Caco-2 (cell line): Measurements from ENCODE around the gene CCDC188. TPM values are rescaled to one million over a fixed set of nuclear protein-coding genes. Genes with fewer than 3 reads are reported as not detected.

Source experiments
- Bru-seq: library from RNA; stranded (reverse); fragments of 400-500 nt; gene quantifications from one replicate; lab custom pipeline; 2021; lab: Mats Ljungman, UMichigan
- BruChase-seq, 2 experiments: library from RNA; stranded (reverse); fragments of 400-500 nt; gene quantifications; one replicate each; lab custom pipeline; 2021; lab: Mats Ljungman, UMichigan
- BruUV-seq: library from RNA; stranded (reverse); fragments of 400-500 nt; replicated peaks from 2 replicates; lab custom pipeline; 2021; lab: Mats Ljungman, UMichigan
- CTCF ChIA-PET: fragments of 300-600 bp; sonication (Branson Sonifier 250); formaldehyde crosslinking; loops from one replicate; lab custom pipeline; 2022; ENCODE audit warnings: antibody characterized with exemption; lab: Charles Lee
- POLR2A ChIA-PET: fragments of 300-600 bp; sonication (Branson Sonifier 250); formaldehyde crosslinking; loops from one replicate; lab custom pipeline; 2022; ENCODE audit warnings: antibody characterized with exemption; lab: Charles Lee
- DNase-seq, 2 experiments: peaks; one replicate each; pipeline versions ENCODE4 v3.0.0 to v3.0.0-alpha.2; 2020 to 2022
- H3K27me3 ChIP-seq: replicated peaks from 2 replicates; pipeline ENCODE4 v1.6.0; 2011; ENCODE audit warnings: low read length; ENCODE audit not compliant: control insufficient read depth, insufficient read depth
- H3K36me3 ChIP-seq: 2 replicates; pipeline ENCODE4 v1.5.1; 2011; ENCODE audit warnings: low read length; ENCODE audit not compliant: control insufficient read depth, insufficient read depth
- H3K4me1 ChIP-seq: fragments of 250-450 bp; sonication (Bioruptor Pico); 2 replicates; pipeline ENCODE4 v1.5.1; 2020; ENCODE audit warnings: mild to moderate bottlenecking
- H3K4me3 ChIP-seq: 2 replicates; pipeline ENCODE4 v1.5.1; 2011; ENCODE audit warnings: low read depth, mild to moderate bottlenecking, control low read depth, low read length
- H3K9me3 ChIP-seq: fragments of 250-450 bp; sonication (Bioruptor Pico); 2 replicates; pipeline ENCODE4 v1.5.1; 2020; ENCODE audit warnings: mild to moderate bottlenecking, moderate library complexity
- H3K27ac Mint-ChIP-seq: one replicate; pipeline ENCODE4 v1.8.0; 2022; ENCODE audit warnings: mixed read lengths; ENCODE audit not compliant: unreplicated experiment
- H3K27me3 Mint-ChIP-seq: one replicate; pipeline ENCODE4 v1.8.0; 2022; ENCODE audit warnings: mixed read lengths; ENCODE audit not compliant: insufficient read depth, unreplicated experiment
- H3K36me3 Mint-ChIP-seq: one replicate; pipeline ENCODE4 v1.8.0; 2022; ENCODE audit warnings: mild to moderate bottlenecking, mixed read lengths; ENCODE audit not compliant: insufficient read depth, unreplicated experiment
- H3K4me1 Mint-ChIP-seq: one replicate; pipeline ENCODE4 v1.8.0; 2022; ENCODE audit warnings: low read depth, mixed read lengths; ENCODE audit not compliant: unreplicated experiment
- H3K4me3 Mint-ChIP-seq: one replicate; pipeline ENCODE4 v1.8.0; 2022; ENCODE audit warnings: mild to moderate bottlenecking, moderate library complexity, mixed read lengths; ENCODE audit not compliant: unreplicated experiment
- H3K9me3 Mint-ChIP-seq: one replicate; pipeline ENCODE4 v1.8.0; 2022; ENCODE audit warnings: mixed read lengths; ENCODE audit not compliant: unreplicated experiment
- CTCF ChIP-seq, 2 experiments: fragments of 200-600 bp in 1 of 2; IDR thresholded peaks; 1 replicate in 1 of 2; 2 replicates in 1 of 2; pipeline versions ENCODE4 v1.5.1 to v1.8.0; 2011 to 2022; ENCODE audit warnings: antibody characterized with exemption in 1 of 2, control low read depth in 1 of 2, inconsistent platforms in 1 of 2, low read depth in 1 of 2, low read length in 1 of 2, mild to moderate bottlenecking in 1 of 2, moderate library complexity in 1 of 2; ENCODE audit not compliant: insufficient read depth in 1 of 2, severe bottlenecking in 1 of 2, unreplicated experiment in 1 of 2
- intact Hi-C: fragments of 100-400 bp; cut with micrococcal nuclease; formaldehyde crosslinking; loops from one replicate; pipeline ENCODE4 v1.10.0; 2022; ENCODE audit not compliant: unreplicated experiment
- long read RNA-seq: library from polyadenylated mRNA; stranded (forward); transcript quantifications from one replicate; pipeline ENCODE4 v2.0.0, GENCODE V29; 2022
- total RNA-seq: library from RNA; stranded (reverse); gene quantifications from 2 replicates; pipeline ENCODE4 v1.2.3, GENCODE V29; 2022

Gene CCDC188
- total RNA-seq = not detected in 2 replicates
- Bru-seq, nascent RNA = not detected
- BruChase-seq, experiment 1, labeled RNA remaining after a 2-hour chase = not detected
- not detected for BruChase-seq, experiment 2, labeled RNA remaining after a 6-hour chase
- long read RNA-seq = 0 reads

DNA sequence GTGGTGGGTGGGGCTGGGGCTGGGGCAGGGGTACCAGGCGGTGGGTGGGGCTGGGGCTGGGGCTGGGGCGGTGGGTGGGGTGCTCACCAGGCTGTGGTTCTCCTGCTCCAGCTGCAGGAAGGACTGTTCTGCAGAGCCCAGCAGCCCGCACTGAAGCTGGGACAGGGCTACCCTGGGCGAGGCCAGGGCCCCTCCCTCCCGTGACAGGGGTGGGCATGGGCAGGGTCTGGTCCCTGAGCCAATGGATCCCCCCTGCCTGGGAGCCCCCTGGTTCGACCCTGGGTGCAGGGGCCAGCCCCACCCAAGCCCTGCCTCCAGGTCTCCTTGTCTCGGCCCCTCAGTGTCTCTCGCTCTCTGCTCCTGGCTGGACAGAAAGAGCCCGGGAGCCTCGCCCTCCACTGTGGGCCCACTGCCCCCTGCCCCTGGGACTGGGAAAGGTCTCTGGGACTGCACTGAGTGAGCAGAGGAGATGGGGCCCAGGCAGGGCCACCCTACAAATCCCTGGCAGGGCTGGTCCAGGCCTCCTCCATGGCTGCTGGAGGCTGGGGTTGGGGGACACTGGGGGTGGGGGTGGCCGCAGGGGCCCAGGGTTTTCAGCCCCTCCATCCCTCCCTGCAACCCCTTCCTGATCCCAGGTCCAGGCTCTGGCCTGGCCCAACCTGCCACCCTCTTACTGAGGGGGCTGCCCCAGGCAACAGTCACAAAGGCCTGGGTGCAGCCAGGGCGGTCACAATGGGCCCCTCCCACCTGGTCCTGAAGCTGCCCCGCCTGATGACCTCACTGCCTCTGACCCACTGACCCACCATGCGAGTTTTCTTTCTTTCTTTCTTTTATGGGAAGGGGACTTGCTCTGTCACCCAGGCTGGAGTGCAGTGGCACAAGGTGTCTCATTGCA lies at the start of gene CCDC188:
Gene CCDC188, minus strand, starts transcription at position 675 of the 895 bp plus-strand sequence. Its CDS starts 69 bp downstream, at position 606.
- no peak within 1 kb of the TSS for H3K4me3 Mint-ChIP-seq
- intact Hi-C loops = no loop called here
- H3K4me1 Mint-ChIP-seq = no peaks in the 10 kb centered on the region
- no peak within 1 kb of the TSS for H3K4me3 ChIP-seq
- H3K27me3 ChIP-seq = no peaks in the 10 kb centered on the region
- CTCF ChIA-PET = interaction anchor here (0.7 kb wide), 1 partner anchor 44 kb away, joined by 3 read pairs; no protein-coding TSS in a partner anchor
- H3K4me1 ChIP-seq = no peaks in the 10 kb centered on the region
- no peaks in the 10 kb centered on the region for H3K27me3 Mint-ChIP-seq
- H3K36me3 Mint-ChIP-seq = no peaks in the 10 kb centered on the region
- POLR2A ChIA-PET = no interaction called here
- no TSS peak for BruUV-seq
- peak within 1 kb of the TSS; percentile 57 for H3K27ac Mint-ChIP-seq
- no peak for TF ChIP-seq CTCF (IDR thresholded peaks at IDR 0.05; ENCODE audit: insufficient read depth in 1 of 2, low read depth in 1 of 2, low read length in 1 of 2, severe bottlenecking in 1 of 2, unreplicated experiment in 1 of 2)
- H3K9me3 ChIP-seq = no peaks in the 10 kb centered on the region
- no peak for DNase-seq
- no peaks in the 10 kb centered on the region for H3K36me3 ChIP-seq
- H3K9me3 Mint-ChIP-seq = no peaks in the 10 kb centered on the region

DNA sequence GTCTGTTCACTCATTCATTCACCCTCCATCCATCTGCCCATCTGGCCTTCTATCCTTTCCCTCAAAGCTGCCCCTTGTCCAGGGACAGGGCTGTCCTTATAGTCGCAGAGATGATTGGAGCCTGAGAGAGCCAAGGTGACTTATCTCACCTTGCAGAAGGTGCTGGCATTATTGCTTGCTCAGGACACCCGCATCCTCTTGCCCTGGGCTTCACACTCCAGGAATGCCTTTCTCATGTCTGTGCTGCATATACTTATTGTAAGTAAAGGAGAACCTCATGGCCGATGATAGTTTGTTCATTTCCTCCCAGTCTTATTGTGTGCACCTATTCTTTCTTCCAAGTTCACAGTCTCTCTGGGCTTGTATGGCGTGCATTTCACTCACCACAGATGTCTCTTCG lies 49.1 kb upstream of the CCDC188 start:
- no peaks in the 10 kb centered on the region for H3K9me3 Mint-ChIP-seq
- Histone ChIP-seq H3K9me3 (no peaks in the 10 kb centered on the region), H3K27me3 (no peaks in the 10 kb centered on the region), H3K4me1 (peaks cover 21% of the 10 kb centered on the region), H3K36me3 (no peaks in the 10 kb centered on the region), H3K4me3 (no peak overlapping the region)
- H3K4me1 Mint-ChIP-seq = peaks cover 13% of the 10 kb centered on the region
- no peaks in the 10 kb centered on the region for H3K36me3 Mint-ChIP-seq
- TF ChIP-seq CTCF (IDR thresholded peaks at IDR 0.05; ENCODE audit: insufficient read depth in 1 of 2, low read depth in 1 of 2, low read length in 1 of 2, severe bottlenecking in 1 of 2, unreplicated experiment in 1 of 2) = no peak
- intact Hi-C loops = no loop called here
- CTCF ChIA-PET = no interaction called here
- POLR2A ChIA-PET = no interaction called here
- H3K27me3 Mint-ChIP-seq = peaks cover 4% of the 10 kb centered on the region
- no peak overlapping the region for H3K27ac Mint-ChIP-seq
- DNase-seq = no peak
- no TSS peak for BruUV-seq
- no peak overlapping the region for H3K4me3 Mint-ChIP-seq

GRCh38 chr22:20199413-20199842 lies 48.6 kb upstream of the CCDC188 start:
- Histone ChIP-seq H3K9me3 (no peaks in the 10 kb centered on the region), H3K4me1 (peaks cover 16% of the 10 kb centered on the region), H3K4me3 (no peak overlapping the region), H3K36me3 (no peaks in the 10 kb centered on the region), H3K27me3 (no peaks in the 10 kb centered on the region)
- intact Hi-C loops = no loop called here
- no peak for DNase-seq
- ChIA-PET CTCF (no interaction called here), POLR2A (no interaction called here)
- Mint-ChIP-seq H3K27me3 (peaks cover 4% of the 10 kb centered on the region), H3K4me3 (no peak overlapping the region), H3K9me3 (no peaks in the 10 kb centered on the region), H3K4me1 (peaks cover 13% of the 10 kb centered on the region), H3K27ac (no peak overlapping the region), H3K36me3 (no peaks in the 10 kb centered on the region)
- no TSS peak for BruUV-seq
- TF ChIP-seq CTCF (IDR thresholded peaks at IDR 0.05; ENCODE audit: insufficient read depth in 1 of 2, low read depth in 1 of 2, low read length in 1 of 2, severe bottlenecking in 1 of 2, unreplicated experiment in 1 of 2) = no peak
